G401 (cell line): ENCODE data around the gene CEP162. TPM values are rescaled to one million over a fixed set of nuclear protein-coding genes. Genes with fewer than 3 reads are reported as not detected.

Source experiments
- total RNA-seq: library from RNA; depleted of rRNA; stranded (reverse); fragments of >200 nt; shearing (Covaris generic); gene quantifications from 2 replicates; pipeline ENCODE4 v1.2.3, GENCODE V29; 2014; rRNA removed

CEP162 gene
- total RNA-seq, 1 experiment from 2014 or later = 13.1 TPM

Other genes with a start within 250 kb of the CEP162 start
- gene MRAP2, start 193.9 kb downstream of the CEP162 start, total RNA-seq = not detected in 2 replicates